ENCODE data around the gene FAM89A. TPM values are rescaled to one million over a fixed set of nuclear protein-coding genes. Genes with fewer than 3 reads are reported as not detected.

Gene FAM89A
- total RNA-seq, 1 experiment from 2014 or later = 7.5 TPM

- DNase-seq = no peak
- Histone ChIP-seq H4K20me1 (ENCODE audit: low read length) (no peaks in the 10 kb centered on the region), H3K9ac (ENCODE audit: low read length) (no peak overlapping the region), H3K4me1 (ENCODE audit: insufficient read depth, low read length) (0 out of 2 replicates have a peak, but pooled peaks cover 5% of the 10 kb centered on the region), H3K4me2 (ENCODE audit: low read length) (no peak overlapping the region), H2AFZ (ENCODE audit: low read length) (no peak overlapping the region), H3K36me3 (ENCODE audit: low read depth, low read length) (no peaks in the 10 kb centered on the region), H3K27ac (ENCODE audit: low read length) (no peak overlapping the region), H3F3A (ENCODE audit: low read length, unreplicated experiment) (no peaks in the 10 kb centered on the region), H3K27me3 (ENCODE audit: low read length) (peaks cover 32% of the 10 kb centered on the region), H3K79me2 (ENCODE audit: low read length) (no peaks in the 10 kb centered on the region), H3K9me2 (replicated peaks; ENCODE audit: low read length) (no peaks in the 10 kb centered on the region), H3K9me3 (ENCODE audit: low read length) (no peaks in the 10 kb centered on the region), H3K4me3 (ENCODE audit: low read length) (no peak overlapping the region)
- no peak for ATAC-seq
- ChIA-PET POLR2A (ENCODE audit: unreplicated experiment) (no interaction called here), CTCF (no interaction called here)
- intact Hi-C loops (cut with micrococcal nuclease) = no loop called here
- TF ChIP-seq EZH2phosphoT487 (IDR thresholded peaks at IDR 0.05; ENCODE audit: borderline replicate concordance, low read length) = no peak
- no peak for TF ChIP-seq EZH2 (IDR thresholded peaks at IDR 0.05; ENCODE audit: low read length, unreplicated experiment)
- no peak for TF ChIP-seq CTCF (conservative IDR thresholded peaks at IDR 0.05; ENCODE audit: low read depth, low read length)
- BruUV-seq (replicated peaks) = no TSS peak
These were observed 33.3 kb upstream of the FAM89A start for GRCh38 chr1:231073331-231073730.

- no peaks in the 10 kb centered on the region for H3F3A ChIP-seq (ENCODE audit: low read length, unreplicated experiment)
- H2AFZ ChIP-seq (ENCODE audit: low read length) = no peak overlapping the region
- H3K9ac ChIP-seq (ENCODE audit: low read length) = no peak overlapping the region
- no peaks in the 10 kb centered on the region for H3K9me2 ChIP-seq (replicated peaks; ENCODE audit: low read length)
- H3K4me3 ChIP-seq (ENCODE audit: low read length) = no peak overlapping the region
- peaks cover 25% of the 10 kb centered on the region for H3K27me3 ChIP-seq (ENCODE audit: low read length)
- H3K36me3 ChIP-seq (ENCODE audit: low read depth, low read length) = no peaks in the 10 kb centered on the region
- intact Hi-C loops (cut with micrococcal nuclease) = no loop called here
- no peaks in the 10 kb centered on the region for H3K9me3 ChIP-seq (ENCODE audit: low read length)
- H3K4me1 ChIP-seq (ENCODE audit: insufficient read depth, low read length) = 0 out of 2 replicates have a peak, but pooled peaks cover 5% of the 10 kb centered on the region
- ChIA-PET CTCF (no interaction called here), POLR2A (ENCODE audit: unreplicated experiment) (interaction anchor here (0.7 kb wide), 1 partner anchor 178 kb away, joined by 3 read pairs; no protein-coding TSS in a partner anchor)
- no peak overlapping the region for H3K27ac ChIP-seq (ENCODE audit: low read length)
- no TSS peak for BruUV-seq (replicated peaks)
- no peaks in the 10 kb centered on the region for H3K79me2 ChIP-seq (ENCODE audit: low read length)
- DNase-seq (no peak), ATAC-seq (no peak)
- no peak overlapping the region for H3K4me2 ChIP-seq (ENCODE audit: low read length)
- TF ChIP-seq CTCF (conservative IDR thresholded peaks at IDR 0.05; ENCODE audit: low read depth, low read length) = no peak
- TF ChIP-seq EZH2phosphoT487 (IDR thresholded peaks at IDR 0.05; ENCODE audit: borderline replicate concordance, low read length) = no peak
- no peak for TF ChIP-seq EZH2 (IDR thresholded peaks at IDR 0.05; ENCODE audit: low read length, unreplicated experiment)
- no peaks in the 10 kb centered on the region for H4K20me1 ChIP-seq (ENCODE audit: low read length)
These were observed 32.5 kb upstream of the FAM89A start for GRCh38 chr1:231072502-231073094.

- no peak for DNase-seq
- no peak overlapping the region for H3K4me2 ChIP-seq (ENCODE audit: low read length)
- ATAC-seq = no peak
- H2AFZ ChIP-seq (ENCODE audit: low read length) = no peak overlapping the region
- TF ChIP-seq EZH2phosphoT487 (IDR thresholded peaks at IDR 0.05; ENCODE audit: borderline replicate concordance, low read length) = no peak
- TF ChIP-seq EZH2 (IDR thresholded peaks at IDR 0.05; ENCODE audit: low read length, unreplicated experiment) = no peak
- no peak for TF ChIP-seq CTCF (conservative IDR thresholded peaks at IDR 0.05; ENCODE audit: low read depth, low read length)
- no peaks in the 10 kb centered on the region for H3K9me2 ChIP-seq (replicated peaks; ENCODE audit: low read length)
- H3K9ac ChIP-seq (ENCODE audit: low read length) = no peak overlapping the region
- H3K4me3 ChIP-seq (ENCODE audit: low read length) = no peak overlapping the region
- intact Hi-C loops (cut with micrococcal nuclease) = no loop called here
- BruUV-seq (replicated peaks) = no TSS peak
- peaks cover 22% of the 10 kb centered on the region for H3K27me3 ChIP-seq (ENCODE audit: low read length)
- H4K20me1 ChIP-seq (ENCODE audit: low read length) = no peaks in the 10 kb centered on the region
- no peaks in the 10 kb centered on the region for H3K36me3 ChIP-seq (ENCODE audit: low read depth, low read length)
- H3F3A ChIP-seq (ENCODE audit: low read length, unreplicated experiment) = no peaks in the 10 kb centered on the region
- H3K4me1 ChIP-seq (ENCODE audit: insufficient read depth, low read length) = 0 out of 2 replicates have a peak, but pooled peaks cover 5% of the 10 kb centered on the region
- H3K27ac ChIP-seq (ENCODE audit: low read length) = no peak overlapping the region
- no peaks in the 10 kb centered on the region for H3K9me3 ChIP-seq (ENCODE audit: low read length)
- ChIA-PET CTCF (no interaction called here), POLR2A (ENCODE audit: unreplicated experiment) (interaction anchor here (0.7 kb wide), 1 partner anchor 179 kb away, joined by 3 read pairs; no protein-coding TSS in a partner anchor)
- no peaks in the 10 kb centered on the region for H3K79me2 ChIP-seq (ENCODE audit: low read length)
These were observed 32.0 kb upstream of the FAM89A start for GRCh38 chr1:231072041-231072440.

Measured in PC-3 (cell line).